ENCODE data around the gene ALDH3A1.

DNA sequence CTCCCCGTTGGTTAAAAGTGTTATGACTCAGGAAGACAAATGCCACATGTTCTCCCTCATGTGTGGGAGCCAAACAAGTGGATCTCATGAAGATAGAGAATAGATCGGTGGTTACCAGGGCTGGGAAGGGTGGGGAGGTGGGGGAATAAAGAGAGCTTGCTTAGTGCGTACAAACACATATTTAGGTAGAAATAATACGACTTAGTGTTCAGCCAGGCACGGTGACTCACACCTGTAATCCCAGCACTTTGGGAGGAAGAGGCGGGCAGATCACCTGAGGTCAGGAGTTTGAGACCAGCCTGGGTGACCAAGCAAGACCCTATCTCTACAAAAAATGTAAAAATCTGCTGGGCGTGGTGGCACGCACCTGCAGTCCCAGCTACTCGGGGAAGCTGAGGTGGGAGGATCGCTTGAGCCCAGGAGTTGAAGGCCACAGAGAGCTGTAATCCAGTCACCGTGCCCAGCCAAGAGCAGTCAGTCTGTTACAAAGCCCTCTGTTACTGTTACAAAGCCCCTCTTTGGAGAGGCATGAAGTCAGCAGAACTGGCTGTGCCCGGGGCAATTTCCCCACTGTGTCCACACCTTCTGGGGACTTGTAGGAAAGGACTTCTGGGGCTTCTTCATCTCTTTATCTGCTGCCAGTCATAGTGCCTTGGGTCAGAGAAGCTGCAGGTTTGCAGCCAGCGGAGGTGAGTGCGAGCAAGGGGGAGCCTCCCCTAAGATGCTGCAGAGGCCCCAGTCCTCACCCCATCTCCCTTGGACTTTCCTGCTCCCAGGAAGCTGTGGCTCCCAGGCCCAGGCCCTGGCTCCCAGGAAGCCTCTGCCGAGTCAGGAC lies 4.3 kb upstream of the ALDH3A1 start:
- TF ChIP-seq, protein P1, sequence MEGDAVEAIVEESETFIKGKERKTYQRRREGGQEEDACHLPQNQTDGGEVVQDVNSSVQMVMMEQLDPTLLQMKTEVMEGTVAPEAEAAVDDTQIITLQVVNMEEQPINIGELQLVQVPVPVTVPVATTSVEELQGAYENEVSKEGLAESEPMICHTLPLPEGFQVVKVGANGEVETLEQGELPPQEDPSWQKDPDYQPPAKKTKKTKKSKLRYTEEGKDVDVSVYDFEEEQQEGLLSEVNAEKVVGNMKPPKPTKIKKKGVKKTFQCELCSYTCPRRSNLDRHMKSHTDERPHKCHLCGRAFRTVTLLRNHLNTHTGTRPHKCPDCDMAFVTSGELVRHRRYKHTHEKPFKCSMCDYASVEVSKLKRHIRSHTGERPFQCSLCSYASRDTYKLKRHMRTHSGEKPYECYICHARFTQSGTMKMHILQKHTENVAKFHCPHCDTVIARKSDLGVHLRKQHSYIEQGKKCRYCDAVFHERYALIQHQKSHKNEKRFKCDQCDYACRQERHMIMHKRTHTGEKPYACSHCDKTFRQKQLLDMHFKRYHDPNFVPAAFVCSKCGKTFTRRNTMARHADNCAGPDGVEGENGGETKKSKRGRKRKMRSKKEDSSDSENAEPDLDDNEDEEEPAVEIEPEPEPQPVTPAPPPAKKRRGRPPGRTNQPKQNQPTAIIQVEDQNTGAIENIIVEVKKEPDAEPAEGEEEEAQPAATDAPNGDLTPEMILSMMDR (IDR thresholded peaks at IDR 0.05; ENCODE audit: poor library complexity, severe bottlenecking): no peak
- TF ChIP-seq, protein P2, sequence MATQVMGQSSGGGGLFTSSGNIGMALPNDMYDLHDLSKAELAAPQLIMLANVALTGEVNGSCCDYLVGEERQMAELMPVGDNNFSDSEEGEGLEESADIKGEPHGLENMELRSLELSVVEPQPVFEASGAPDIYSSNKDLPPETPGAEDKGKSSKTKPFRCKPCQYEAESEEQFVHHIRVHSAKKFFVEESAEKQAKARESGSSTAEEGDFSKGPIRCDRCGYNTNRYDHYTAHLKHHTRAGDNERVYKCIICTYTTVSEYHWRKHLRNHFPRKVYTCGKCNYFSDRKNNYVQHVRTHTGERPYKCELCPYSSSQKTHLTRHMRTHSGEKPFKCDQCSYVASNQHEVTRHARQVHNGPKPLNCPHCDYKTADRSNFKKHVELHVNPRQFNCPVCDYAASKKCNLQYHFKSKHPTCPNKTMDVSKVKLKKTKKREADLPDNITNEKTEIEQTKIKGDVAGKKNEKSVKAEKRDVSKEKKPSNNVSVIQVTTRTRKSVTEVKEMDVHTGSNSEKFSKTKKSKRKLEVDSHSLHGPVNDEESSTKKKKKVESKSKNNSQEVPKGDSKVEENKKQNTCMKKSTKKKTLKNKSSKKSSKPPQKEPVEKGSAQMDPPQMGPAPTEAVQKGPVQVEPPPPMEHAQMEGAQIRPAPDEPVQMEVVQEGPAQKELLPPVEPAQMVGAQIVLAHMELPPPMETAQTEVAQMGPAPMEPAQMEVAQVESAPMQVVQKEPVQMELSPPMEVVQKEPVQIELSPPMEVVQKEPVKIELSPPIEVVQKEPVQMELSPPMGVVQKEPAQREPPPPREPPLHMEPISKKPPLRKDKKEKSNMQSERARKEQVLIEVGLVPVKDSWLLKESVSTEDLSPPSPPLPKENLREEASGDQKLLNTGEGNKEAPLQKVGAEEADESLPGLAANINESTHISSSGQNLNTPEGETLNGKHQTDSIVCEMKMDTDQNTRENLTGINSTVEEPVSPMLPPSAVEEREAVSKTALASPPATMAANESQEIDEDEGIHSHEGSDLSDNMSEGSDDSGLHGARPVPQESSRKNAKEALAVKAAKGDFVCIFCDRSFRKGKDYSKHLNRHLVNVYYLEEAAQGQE (IDR thresholded peaks at IDR 0.05; ENCODE audit: borderline replicate concordance): no peak
- no peak for TF ChIP-seq RAD21 (conservative IDR thresholded peaks at IDR 0.05)
- no peak for TF ChIP-seq EZH2 (IDR thresholded peaks at IDR 0.05; ENCODE audit: borderline replicate concordance, insufficient read depth, low read length, poor library complexity, severe bottlenecking)
